ENCODE data around the gene CCL4.

GRCh38 chr17:36085765-36086164 lies 17.9 kb upstream of the CCL4 start:
- TF ChIP-seq CTCF (IDR thresholded peaks at IDR 0.05) (no peak), EP300 (IDR thresholded peaks at IDR 0.05) (no peak), POLR2A (IDR thresholded peaks at IDR 0.05) (no peak)
